DOHH2 (cell line): Measurements from ENCODE around the gene XRN2.

ENCODE experiments used
- H3F3A ChIP-seq: fragments of 200-600 bp; sonication (generic), shearing (Covaris generic); 2 replicates; pipeline ENCODE4 v1.6.0; 2016; ENCODE audit warnings: antibody characterized with exemption, mild to moderate bottlenecking; ENCODE audit not compliant: control insufficient read depth, insufficient read depth
- H3K27ac ChIP-seq: fragments of 200-600 bp; sonication (generic); 2 replicates; pipeline ENCODE4 v1.5.1; 2014; ENCODE audit warnings: low read depth, mild to moderate bottlenecking, low read length, moderate library complexity
- H3K27me3 ChIP-seq: fragments of 200-600 bp; sonication (generic); 2 replicates; pipeline ENCODE4 v1.6.1; 2014; ENCODE audit warnings: mild to moderate bottlenecking, low read length, mixed read lengths; ENCODE audit not compliant: control insufficient read depth
- H3K36me3 ChIP-seq: fragments of 200-600 bp; sonication (generic); 2 replicates; pipeline ENCODE4 v1.6.1; 2014; ENCODE audit warnings: mild to moderate bottlenecking, low read length, moderate library complexity, mixed read lengths; ENCODE audit not compliant: control insufficient read depth
- H3K4me1 ChIP-seq: fragments of 200-600 bp; sonication (generic); 2 replicates; pipeline ENCODE4 v1.6.1; 2014; ENCODE audit warnings: mild to moderate bottlenecking, low read length, mixed read lengths; ENCODE audit not compliant: control insufficient read depth
- H3K4me2 ChIP-seq: fragments of 200-600 bp; sonication (generic); 2 replicates; pipeline ENCODE4 v1.6.0; 2014; ENCODE audit warnings: mild to moderate bottlenecking, low read length, moderate library complexity
- H3K4me3 ChIP-seq: fragments of 200-600 bp; sonication (generic); 2 replicates; pipeline ENCODE4 v1.5.1; 2014; ENCODE audit warnings: mild to moderate bottlenecking, low read length, mixed read lengths
- H3K79me2 ChIP-seq: fragments of 200-600 bp; sonication (generic); 2 replicates; pipeline ENCODE4 v1.6.1; 2014; ENCODE audit warnings: mild to moderate bottlenecking, low read length, mixed read lengths; ENCODE audit not compliant: control insufficient read depth
- H3K9me2 ChIP-seq: fragments of 200-600 bp; sonication (generic); replicated peaks from 2 replicates; pipeline ENCODE4 v1.6.1; 2014; ENCODE audit warnings: mild to moderate bottlenecking, low read length, mixed read lengths; ENCODE audit not compliant: control insufficient read depth
- H3K9me3 ChIP-seq: fragments of 200-600 bp; sonication (generic); 2 replicates; pipeline ENCODE4 v1.6.1; 2014; ENCODE audit warnings: antibody characterized with exemption, low read length, mixed read lengths; ENCODE audit not compliant: control insufficient read depth, insufficient read depth
- H4K20me1 ChIP-seq: fragments of 200-600 bp; sonication (generic); 2 replicates; pipeline ENCODE4 v1.6.0; 2014; ENCODE audit warnings: low read depth, mild to moderate bottlenecking, antibody characterized with exemption, low read length, moderate library complexity; ENCODE audit not compliant: control insufficient read depth, insufficient read depth
- CTCF ChIP-seq: fragments of 200-600 bp; sonication (generic); IDR thresholded peaks from one replicate; pipeline ENCODE4 v1.5.1; 2014; ENCODE audit warnings: antibody characterized with exemption, mild to moderate bottlenecking, low read depth, low read length; ENCODE audit not compliant: poor library complexity, severe bottlenecking
- EZH2phosphoT487 ChIP-seq: fragments of 200-600 bp; sonication (generic); IDR thresholded peaks from 2 replicates; pipeline ENCODE4 v1.6.1; 2017; ENCODE audit warnings: borderline replicate concordance, mild to moderate bottlenecking, antibody characterized with exemption, low read length, moderate library complexity, mixed read lengths

XRN2 gene

GRCh38 chr20:21326700-21327099, 23.6 kb downstream of the XRN2 start:
- Histone ChIP-seq H3K4me2 (no peak overlapping the region), H4K20me1 (peaks cover 17% of the 10 kb centered on the region; the same call in 1 of the 2 replicates), H3K27ac (no peak overlapping the region), H3F3A (no peaks in the 10 kb centered on the region), H3K27me3 (no peaks in the 10 kb centered on the region), H3K79me2 (peaks cover 83% of the 10 kb centered on the region), H3K36me3 (peaks cover 54% of the 10 kb centered on the region), H3K9me2 (no peaks in the 10 kb centered on the region), H3K4me1 (peaks cover 26% of the 10 kb centered on the region), H3K9me3 (no peaks in the 10 kb centered on the region), H3K4me3 (no peak overlapping the region)
- TF ChIP-seq CTCF (no peak), EZH2phosphoT487 (no peak)

- Histone ChIP-seq H3K27ac (no peak overlapping the region), H3K27me3 (no peaks in the 10 kb centered on the region), H3K9me3 (no peaks in the 10 kb centered on the region), H3K36me3 (peaks cover 98% of the 10 kb centered on the region), H3K79me2 (peaks cover 4% of the 10 kb centered on the region), H3K4me1 (no peaks in the 10 kb centered on the region), H3F3A (no peaks in the 10 kb centered on the region), H3K9me2 (no peaks in the 10 kb centered on the region), H3K4me2 (no peak overlapping the region), H4K20me1 (no peaks in the 10 kb centered on the region), H3K4me3 (no peak overlapping the region)
- no peak for TF ChIP-seq EZH2phosphoT487
Measured at GRCh38 chr20:21336455-21337151, 33.5 kb downstream of the XRN2 start.

- H3F3A ChIP-seq, result no peaks in the 10 kb centered on the region
- no peak for TF ChIP-seq CTCF
- TF ChIP-seq EZH2phosphoT487, result no peak
- H3K4me3 ChIP-seq, result no peak overlapping the region
- no peaks in the 10 kb centered on the region for H4K20me1 ChIP-seq
- no peak overlapping the region for H3K4me2 ChIP-seq
- H3K9me2 ChIP-seq, result no peaks in the 10 kb centered on the region
- H3K79me2 ChIP-seq, result peaks cover 4% of the 10 kb centered on the region
- H3K36me3 ChIP-seq, result peaks cover 93% of the 10 kb centered on the region
- H3K4me1 ChIP-seq, result no peaks in the 10 kb centered on the region
- no peaks in the 10 kb centered on the region for H3K27me3 ChIP-seq
- no peaks in the 10 kb centered on the region for H3K9me3 ChIP-seq
- H3K27ac ChIP-seq, result no peak overlapping the region
Measured at GRCh38 chr20:21338291-21338690, 35.2 kb downstream of the XRN2 start.

DNA sequence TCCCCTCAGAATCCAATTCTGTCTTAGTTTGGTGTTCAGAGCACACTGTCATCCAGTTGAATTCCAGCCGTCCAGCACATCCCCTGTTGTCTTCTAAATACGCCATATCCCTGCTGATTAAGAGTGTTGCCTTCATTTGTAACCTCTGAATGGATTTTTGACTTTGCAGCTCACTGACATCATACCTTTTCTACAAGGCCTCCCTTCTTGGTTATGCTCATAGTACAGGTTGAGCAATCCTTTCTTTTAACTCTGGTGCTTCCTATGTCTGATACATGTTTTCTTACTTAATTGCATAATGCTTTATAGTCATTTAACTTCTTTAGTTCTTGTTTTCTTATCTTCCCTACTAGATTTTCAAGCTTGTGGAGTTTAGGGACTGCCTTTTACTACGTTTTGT, 36.4 kb downstream of the XRN2 start:
- H3F3A ChIP-seq, result no peaks in the 10 kb centered on the region; the same call in 1 of the 2 replicates
- no peak overlapping the region for H3K4me2 ChIP-seq
- H3K9me3 ChIP-seq, result no peaks in the 10 kb centered on the region
- TF ChIP-seq CTCF, result no peak
- TF ChIP-seq EZH2phosphoT487, result no peak
- no peaks in the 10 kb centered on the region for H3K9me2 ChIP-seq
- H3K27ac ChIP-seq, result no peak overlapping the region
- H4K20me1 ChIP-seq, result no peaks in the 10 kb centered on the region
- no peak overlapping the region for H3K4me3 ChIP-seq
- peaks cover 88% of the 10 kb centered on the region for H3K36me3 ChIP-seq
- no peaks in the 10 kb centered on the region for H3K4me1 ChIP-seq
- peaks cover 4% of the 10 kb centered on the region for H3K79me2 ChIP-seq
- H3K27me3 ChIP-seq, result no peaks in the 10 kb centered on the region
